Measurements from ENCODE around the gene MAEL. TPM values are rescaled to one million over a fixed set of nuclear protein-coding genes. Genes with fewer than 3 reads are reported as not detected.

MAEL gene
- total and polyA plus RNA-seq, 2 of the 13 experiments (the other 11 are each of a cell fraction or from before 2014, with no cell fraction given), result not detected

DNA sequence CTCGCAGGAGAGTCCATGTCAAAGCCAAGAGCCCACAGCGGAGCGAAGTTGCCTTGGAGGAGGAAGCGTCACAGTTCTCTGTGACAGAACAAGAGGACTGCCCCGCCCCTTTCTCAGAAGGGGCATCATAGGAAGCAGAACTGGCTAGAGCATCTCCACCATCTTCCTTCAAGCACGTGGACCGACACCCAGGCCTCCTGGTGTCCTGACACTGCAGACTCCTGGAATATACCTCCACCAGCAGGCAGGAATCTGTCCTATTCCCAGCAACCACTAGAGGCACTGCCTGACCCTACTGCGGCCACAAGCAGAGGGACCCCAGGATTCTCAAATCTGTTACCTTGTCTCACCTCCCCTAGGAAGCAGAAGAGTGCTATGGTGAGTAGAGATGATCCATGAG, 63.3 kb downstream of the MAEL start:
- CTCF ChIA-PET (ENCODE audit: low intra/inter-chr PET ratio, low total read pairs), result no interaction called here
- no peaks in the 10 kb centered on the region for H3K79me2 ChIP-seq (ENCODE audit: insufficient read depth, low read length)
- ATAC-seq (peak; percentile 90), DNase-seq (ENCODE audit: low spot score) (peak; percentile 31), FAIRE-seq (no peak)
- H3K27ac ChIP-seq (ENCODE audit: extremely low read length, insufficient read depth, low read length), result no peak overlapping the region
- 0 out of 2 replicates have a peak, but pooled peaks cover 7% of the 10 kb centered on the region for H3K4me1 ChIP-seq (ENCODE audit: insufficient read depth, low read length)
- in situ Hi-C loops (cut with HindIII; ENCODE audit: extremely low pct_ligation_motif_present, low pct_unique_long_range_greater_than_20kb) (no loop called here), intact Hi-C loops (cut with micrococcal nuclease; ENCODE audit: unreplicated experiment) (no loop called here)
- BruUV-seq (replicated peaks), result no TSS peak
- WGBS (ENCODE audit: low lambda C conversion rate), result 51% methylated on average over 6 of the region's 8 CpGs
- H3K27me3 ChIP-seq (ENCODE audit: control insufficient read depth in 1 of 2, insufficient read depth in 2 of 2, low read length in 2 of 2), result peaks cover 3 to 14% of the 10 kb centered on the region in 2 experiments; a peak in 3 of 5 replicates
- no peaks in the 10 kb centered on the region for H3K9me3 ChIP-seq (ENCODE audit: low read length)
- H3K36me3 ChIP-seq (replicated peaks in 1 of 2; ENCODE audit: control insufficient read depth in 1 of 2, insufficient read depth in 2 of 2, low read length in 2 of 2), result no peaks in the 10 kb centered on the region
- no peak overlapping the region for H3K9ac ChIP-seq (ENCODE audit: insufficient read depth, low read depth, low read length)
- POLR2A ChIA-PET, result no interaction called here
- no peak overlapping the region for H2AFZ ChIP-seq (ENCODE audit: low read length)
- H3K4me2 ChIP-seq (ENCODE audit: low read depth, low read length), result no peak overlapping the region
- no peaks in the 10 kb centered on the region for H4K20me1 ChIP-seq (ENCODE audit: insufficient read depth, low read length)
- H3K4me3 ChIP-seq (replicated peaks in 1 of 3; ENCODE audit: insufficient read depth in 1 of 3, low read depth in 2 of 3, low read length in 3 of 3), result no peak overlapping the region
- TF ChIP-seq EZH2 (conservative IDR thresholded peaks at IDR 0.05; ENCODE audit: low read depth, low read length) (no peak), GATAD1 (CRISPR knock-in tag; IDR thresholded peaks at IDR 0.05) (no peak), TEAD3 (CRISPR knock-in tag; optimal IDR thresholded peaks at IDR 0.05; ENCODE audit: borderline replicate concordance) (peak; percentile 65), ZNF501 (CRISPR knock-in tag; IDR thresholded peaks at IDR 0.05) (no peak), TSC22D2 (CRISPR knock-in tag; IDR thresholded peaks at IDR 0.05; ENCODE audit: borderline replicate concordance) (no peak), ZNF232 (CRISPR knock-in tag; IDR thresholded peaks at IDR 0.05; ENCODE audit: borderline replicate concordance) (no peak), SP5 (CRISPR knock-in tag; IDR thresholded peaks at IDR 0.05; ENCODE audit: borderline replicate concordance, low read depth) (no peak), ZNF18 (CRISPR knock-in tag; IDR thresholded peaks at IDR 0.05; ENCODE audit: insufficient replicate concordance) (no peak), PLSCR1 (CRISPR knock-in tag; IDR thresholded peaks at IDR 0.05; ENCODE audit: borderline replicate concordance) (no peak), ZBTB2 (CRISPR knock-in tag; IDR thresholded peaks at IDR 0.05; ENCODE audit: low read depth) (no peak), GLI4 (CRISPR knock-in tag; IDR thresholded peaks at IDR 0.05; ENCODE audit: borderline replicate concordance) (no peak), ZNF678 (CRISPR knock-in tag; IDR thresholded peaks at IDR 0.05) (no peak), ZNF775 (CRISPR knock-in tag; IDR thresholded peaks at IDR 0.05; ENCODE audit: borderline replicate concordance) (no peak)
- TF ChIP-seq, protein P1, sequence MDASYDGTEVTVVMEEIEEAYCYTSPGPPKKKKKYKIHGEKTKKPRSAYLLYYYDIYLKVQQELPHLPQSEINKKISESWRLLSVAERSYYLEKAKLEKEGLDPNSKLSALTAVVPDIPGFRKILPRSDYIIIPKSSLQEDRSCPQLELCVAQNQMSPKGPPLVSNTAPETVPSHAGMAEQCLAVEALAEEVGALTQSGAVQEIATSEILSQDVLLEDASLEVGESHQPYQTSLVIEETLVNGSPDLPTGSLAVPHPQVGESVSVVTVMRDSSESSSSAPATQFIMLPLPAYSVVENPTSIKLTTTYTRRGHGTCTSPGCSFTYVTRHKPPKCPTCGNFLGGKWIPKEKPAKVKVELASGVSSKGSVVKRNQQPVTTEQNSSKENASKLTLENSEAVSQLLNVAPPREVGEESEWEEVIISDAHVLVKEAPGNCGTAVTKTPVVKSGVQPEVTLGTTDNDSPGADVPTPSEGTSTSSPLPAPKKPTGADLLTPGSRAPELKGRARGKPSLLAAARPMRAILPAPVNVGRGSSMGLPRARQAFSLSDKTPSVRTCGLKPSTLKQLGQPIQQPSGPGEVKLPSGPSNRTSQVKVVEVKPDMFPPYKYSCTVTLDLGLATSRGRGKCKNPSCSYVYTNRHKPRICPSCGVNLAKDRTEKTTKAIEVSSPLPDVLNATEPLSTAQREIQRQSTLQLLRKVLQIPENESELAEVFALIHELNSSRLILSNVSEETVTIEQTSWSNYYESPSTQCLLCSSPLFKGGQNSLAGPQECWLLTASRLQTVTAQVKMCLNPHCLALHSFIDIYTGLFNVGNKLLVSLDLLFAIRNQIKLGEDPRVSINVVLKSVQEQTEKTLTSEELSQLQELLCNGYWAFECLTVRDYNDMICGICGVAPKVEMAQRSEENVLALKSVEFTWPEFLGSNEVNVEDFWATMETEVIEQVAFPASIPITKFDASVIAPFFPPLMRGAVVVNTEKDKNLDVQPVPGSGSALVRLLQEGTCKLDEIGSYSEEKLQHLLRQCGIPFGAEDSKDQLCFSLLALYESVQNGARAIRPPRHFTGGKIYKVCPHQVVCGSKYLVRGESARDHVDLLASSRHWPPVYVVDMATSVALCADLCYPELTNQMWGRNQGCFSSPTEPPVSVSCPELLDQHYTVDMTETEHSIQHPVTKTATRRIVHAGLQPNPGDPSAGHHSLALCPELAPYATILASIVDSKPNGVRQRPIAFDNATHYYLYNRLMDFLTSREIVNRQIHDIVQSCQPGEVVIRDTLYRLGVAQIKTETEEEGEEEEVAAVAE (CRISPR knock-in tag; IDR thresholded peaks at IDR 0.05; ENCODE audit: borderline replicate concordance), result no peak
- TF ChIP-seq, protein P2, sequence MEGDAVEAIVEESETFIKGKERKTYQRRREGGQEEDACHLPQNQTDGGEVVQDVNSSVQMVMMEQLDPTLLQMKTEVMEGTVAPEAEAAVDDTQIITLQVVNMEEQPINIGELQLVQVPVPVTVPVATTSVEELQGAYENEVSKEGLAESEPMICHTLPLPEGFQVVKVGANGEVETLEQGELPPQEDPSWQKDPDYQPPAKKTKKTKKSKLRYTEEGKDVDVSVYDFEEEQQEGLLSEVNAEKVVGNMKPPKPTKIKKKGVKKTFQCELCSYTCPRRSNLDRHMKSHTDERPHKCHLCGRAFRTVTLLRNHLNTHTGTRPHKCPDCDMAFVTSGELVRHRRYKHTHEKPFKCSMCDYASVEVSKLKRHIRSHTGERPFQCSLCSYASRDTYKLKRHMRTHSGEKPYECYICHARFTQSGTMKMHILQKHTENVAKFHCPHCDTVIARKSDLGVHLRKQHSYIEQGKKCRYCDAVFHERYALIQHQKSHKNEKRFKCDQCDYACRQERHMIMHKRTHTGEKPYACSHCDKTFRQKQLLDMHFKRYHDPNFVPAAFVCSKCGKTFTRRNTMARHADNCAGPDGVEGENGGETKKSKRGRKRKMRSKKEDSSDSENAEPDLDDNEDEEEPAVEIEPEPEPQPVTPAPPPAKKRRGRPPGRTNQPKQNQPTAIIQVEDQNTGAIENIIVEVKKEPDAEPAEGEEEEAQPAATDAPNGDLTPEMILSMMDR (CRISPR knock-in tag; IDR thresholded peaks at IDR 0.05), result peak; percentile 43

All from HepG2 (cell line).